OCI-LY1 (cell line): ENCODE results near the gene ARHGAP24.

Experiments used
- CTCF ChIP-seq: fragments of 200-600 bp; sonication (generic), shearing (Covaris generic); IDR thresholded peaks from 2 replicates; pipeline ENCODE4 v1.5.1; 2017; ENCODE audit warnings: mild to moderate bottlenecking, antibody characterized with exemption, low read length, moderate library complexity, mixed read lengths
- EZH2 ChIP-seq: fragments of 200-600 bp; sonication (generic), shearing (Covaris generic); IDR thresholded peaks from 2 replicates; pipeline ENCODE4 v1.8.0; 2017; ENCODE audit warnings: borderline replicate concordance, mixed run types, mild to moderate bottlenecking, antibody characterized with exemption, low read length, moderate library complexity, mixed read lengths

- TF ChIP-seq CTCF, result no peak
- TF ChIP-seq EZH2, result no peak
These were observed 519.6 kb downstream of the ARHGAP24 start for GRCh38 chr4:85994576-85994975.
